ENCODE results near the gene CXCL10.

The CXCL10 gene

GRCh38 chr4:75989846-75990528 is 33.3 kb downstream of the CXCL10 start:
- DNase-seq = no peak

DNA sequence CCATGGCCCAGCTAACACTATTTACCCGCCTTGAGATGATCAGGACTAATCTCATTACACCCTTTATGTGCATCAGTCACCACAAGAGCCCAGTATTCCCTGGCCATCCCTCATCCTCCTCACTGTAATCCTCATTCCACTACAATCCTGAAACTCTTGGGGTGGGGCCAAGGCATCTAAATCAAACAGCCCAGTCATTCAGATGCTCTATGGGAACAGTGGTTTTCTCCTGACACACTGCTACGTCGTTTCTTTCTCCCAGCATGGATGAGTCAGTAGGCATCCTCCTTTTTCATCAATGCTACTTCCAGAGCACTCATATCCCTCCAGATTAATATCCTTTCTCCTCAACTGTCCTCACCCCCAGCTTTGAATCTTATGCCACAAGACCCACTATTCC is 38.2 kb downstream of the CXCL10 start:
- no peak for DNase-seq

DNA sequence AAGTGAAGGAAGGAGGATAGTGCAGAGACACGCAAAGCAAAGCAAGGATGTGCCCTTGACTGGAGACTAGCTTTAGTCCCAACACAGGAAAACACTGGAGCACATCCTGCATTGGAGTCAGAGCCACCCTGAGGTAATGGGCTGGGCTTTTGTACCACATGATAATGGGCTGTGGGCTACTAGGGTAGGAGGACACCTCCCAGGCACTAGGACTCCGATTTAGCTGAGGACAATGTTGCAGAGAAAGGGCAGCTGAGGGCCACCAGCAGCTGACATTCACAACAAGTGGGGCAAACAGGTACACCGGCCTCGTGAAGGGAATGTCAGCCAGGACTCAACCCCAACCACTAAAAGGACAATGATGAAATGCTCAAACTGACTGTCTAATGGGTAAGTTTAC is 42.7 kb downstream of the CXCL10 start:
- no peak for DNase-seq

GRCh38 chr4:75976177-75976576 is 47.1 kb downstream of the CXCL10 start:
- no peak for DNase-seq

- no peak for DNase-seq
These were observed 49.5 kb downstream of the CXCL10 start for GRCh38 chr4:75973766-75974165.
